Body of pancreas (tissue), 4 donors: ENCODE data around the gene RHBG.

Experiments
- POLR2A ChIP-seq, 3 donors: fragments of 450-650 bp; IDR thresholded peaks; one replicate each; pipeline ENCODE4 v1.6.1; 2016; ENCODE audit warnings: antibody characterized with exemption in 3 of 3, mild to moderate bottlenecking in 2 of 3
- TF ChIP-seq, protein P1 (sequence below), 7 experiments: fragments of 450-650 bp in 4 of 7; fragments of 200-600 bp in 3 of 7; sonication (generic) in 3 of 7; IDR thresholded peaks; one replicate each; pipeline ENCODE4 v1.5.1; 2016 to 2019; ENCODE audit warnings: antibody characterized with exemption in 7 of 7

GRCh38 chr1:156425943-156426342 lies 56.9 kb downstream of the RHBG start:
- TF ChIP-seq, protein P1, sequence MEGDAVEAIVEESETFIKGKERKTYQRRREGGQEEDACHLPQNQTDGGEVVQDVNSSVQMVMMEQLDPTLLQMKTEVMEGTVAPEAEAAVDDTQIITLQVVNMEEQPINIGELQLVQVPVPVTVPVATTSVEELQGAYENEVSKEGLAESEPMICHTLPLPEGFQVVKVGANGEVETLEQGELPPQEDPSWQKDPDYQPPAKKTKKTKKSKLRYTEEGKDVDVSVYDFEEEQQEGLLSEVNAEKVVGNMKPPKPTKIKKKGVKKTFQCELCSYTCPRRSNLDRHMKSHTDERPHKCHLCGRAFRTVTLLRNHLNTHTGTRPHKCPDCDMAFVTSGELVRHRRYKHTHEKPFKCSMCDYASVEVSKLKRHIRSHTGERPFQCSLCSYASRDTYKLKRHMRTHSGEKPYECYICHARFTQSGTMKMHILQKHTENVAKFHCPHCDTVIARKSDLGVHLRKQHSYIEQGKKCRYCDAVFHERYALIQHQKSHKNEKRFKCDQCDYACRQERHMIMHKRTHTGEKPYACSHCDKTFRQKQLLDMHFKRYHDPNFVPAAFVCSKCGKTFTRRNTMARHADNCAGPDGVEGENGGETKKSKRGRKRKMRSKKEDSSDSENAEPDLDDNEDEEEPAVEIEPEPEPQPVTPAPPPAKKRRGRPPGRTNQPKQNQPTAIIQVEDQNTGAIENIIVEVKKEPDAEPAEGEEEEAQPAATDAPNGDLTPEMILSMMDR (IDR thresholded peaks at IDR 0.05), result no peak
- TF ChIP-seq POLR2A (IDR thresholded peaks at IDR 0.05), result no peak
